ENCODE results near the gene HPCAL1. TPM values are rescaled to one million over a fixed set of nuclear protein-coding genes. Genes with fewer than 3 reads are reported as not detected.

Gene HPCAL1
- polyA plus RNA-seq, 1 donor from 2014 or later = 63.4 TPM

GRCh38 chr2:10359246-10359645 lies 56.5 kb downstream of the HPCAL1 start:
- no peaks in the 10 kb centered on the region for H3K27me3 ChIP-seq (ENCODE audit: insufficient read depth, low read depth, low read length)
- TF ChIP-seq MXI1 (conservative IDR thresholded peaks at IDR 0.05; ENCODE audit: poor library complexity, severe bottlenecking) (no peak), EZH2 (IDR thresholded peaks at IDR 0.05; ENCODE audit: borderline replicate concordance, insufficient read depth, low read length, poor library complexity, severe bottlenecking) (no peak), CTCF (IDR thresholded peaks at IDR 0.05; ENCODE audit: poor library complexity, severe bottlenecking) (no peak), POLR2AphosphoS5 (IDR thresholded peaks at IDR 0.05) (no peak), TAF1 (IDR thresholded peaks at IDR 0.05; ENCODE audit: low read depth) (no peak), REST (IDR thresholded peaks at IDR 0.05; ENCODE audit: borderline replicate concordance) (no peak), SMC3 (conservative IDR thresholded peaks at IDR 0.05; ENCODE audit: poor library complexity) (no peak), EP300 (conservative IDR thresholded peaks at IDR 0.05; ENCODE audit: poor library complexity, severe bottlenecking) (no peak)
- no peak overlapping the region for H3K27ac ChIP-seq (ENCODE audit: low read length)
- H3K79me2 ChIP-seq (replicated peaks; ENCODE audit: insufficient read depth, low read length) = no peaks in the 10 kb centered on the region
- H3K36me3 ChIP-seq (ENCODE audit: insufficient read depth, low read length) = no peaks in the 10 kb centered on the region
- H3K4me3 ChIP-seq (ENCODE audit: low read length) = no peak overlapping the region
- H2AFZ ChIP-seq (ENCODE audit: low read depth, low read length) = no peak overlapping the region
- no peaks in the 10 kb centered on the region for H3K9me2 ChIP-seq (ENCODE audit: insufficient read depth, low read length)
- H3K9ac ChIP-seq (ENCODE audit: low read length) = no peak overlapping the region
- no peaks in the 10 kb centered on the region for H3F3A ChIP-seq (ENCODE audit: insufficient read depth, low read length, poor library complexity, severe bottlenecking)
- no peak overlapping the region for H3K4me2 ChIP-seq (ENCODE audit: low read length)
- no peaks in the 10 kb centered on the region for H3K9me3 ChIP-seq (ENCODE audit: low read length)
- H4K20me1 ChIP-seq (ENCODE audit: insufficient read depth) = no peaks in the 10 kb centered on the region

GRCh38 chr2:10359731-10360329 lies 57.1 kb downstream of the HPCAL1 start:
- Histone ChIP-seq H4K20me1 (ENCODE audit: insufficient read depth) (no peaks in the 10 kb centered on the region), H3K9me2 (ENCODE audit: insufficient read depth, low read length) (no peaks in the 10 kb centered on the region), H3K27ac (ENCODE audit: low read length) (no peak overlapping the region), H3K4me2 (ENCODE audit: low read length) (no peak overlapping the region), H3K9ac (ENCODE audit: low read length) (no peak overlapping the region), H3K27me3 (ENCODE audit: insufficient read depth, low read depth, low read length) (no peaks in the 10 kb centered on the region), H3K36me3 (ENCODE audit: insufficient read depth, low read length) (no peaks in the 10 kb centered on the region), H2AFZ (ENCODE audit: low read depth, low read length) (no peak overlapping the region), H3K4me3 (ENCODE audit: low read length) (no peak overlapping the region), H3F3A (ENCODE audit: insufficient read depth, low read length, poor library complexity, severe bottlenecking) (no peaks in the 10 kb centered on the region), H3K79me2 (replicated peaks; ENCODE audit: insufficient read depth, low read length) (no peaks in the 10 kb centered on the region), H3K9me3 (ENCODE audit: low read length) (no peaks in the 10 kb centered on the region)
- no peak for TF ChIP-seq REST (IDR thresholded peaks at IDR 0.05; ENCODE audit: borderline replicate concordance)
- no peak for TF ChIP-seq SMC3 (conservative IDR thresholded peaks at IDR 0.05; ENCODE audit: poor library complexity)
- no peak for TF ChIP-seq MXI1 (conservative IDR thresholded peaks at IDR 0.05; ENCODE audit: poor library complexity, severe bottlenecking)
- TF ChIP-seq POLR2AphosphoS5 (IDR thresholded peaks at IDR 0.05) = no peak
- TF ChIP-seq RAD21 (conservative IDR thresholded peaks at IDR 0.05) = no peak
- no peak for TF ChIP-seq CTCF (IDR thresholded peaks at IDR 0.05; ENCODE audit: poor library complexity, severe bottlenecking)
- no peak for TF ChIP-seq TAF1 (IDR thresholded peaks at IDR 0.05; ENCODE audit: low read depth)
- TF ChIP-seq EZH2 (IDR thresholded peaks at IDR 0.05; ENCODE audit: borderline replicate concordance, insufficient read depth, low read length, poor library complexity, severe bottlenecking) = no peak
- TF ChIP-seq EP300 (conservative IDR thresholded peaks at IDR 0.05; ENCODE audit: poor library complexity, severe bottlenecking) = no peak
